Measurements from ENCODE around the gene PITX3.
A peak's percentile ranks its signal among the peaks of the same experiment; 100 is the strongest.
"Not testable (repeated sequence)": the region's sequence is repeated elsewhere in the genome, so short reads cannot be mapped to it uniquely, and the experiment has no call there.

Gene PITX3

DNA sequence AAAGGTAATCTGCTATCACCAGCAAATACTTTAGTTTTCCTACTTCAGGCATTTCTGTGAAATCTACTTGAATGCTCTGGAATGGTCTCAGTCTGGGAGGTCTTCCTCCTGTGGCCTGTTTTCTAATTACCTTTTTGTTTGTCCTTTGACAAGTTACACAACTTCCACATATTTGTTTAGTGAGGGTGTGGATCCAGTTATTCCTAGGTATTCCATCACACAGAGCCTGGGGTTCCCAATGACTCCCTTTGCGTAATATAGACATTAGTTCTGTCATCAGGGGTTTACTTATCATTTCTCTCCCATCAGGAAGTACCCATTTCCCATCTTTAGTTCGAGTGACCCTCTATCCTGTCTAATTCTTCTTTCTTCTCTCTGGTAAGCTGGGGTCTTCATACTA lies 43.3 kb downstream of the PITX3 start:
- no peak overlapping the region for H3K4me3 ChIP-seq (IDR thresholded peaks at IDR 0.05; ENCODE audit: insufficient read depth, low read depth, low read length)
- H3K36me3 ChIP-seq (ENCODE audit: insufficient read depth) = no peaks in the 10 kb centered on the region
- H3K27me3 ChIP-seq (ENCODE audit: insufficient read depth, low read depth) = no peaks in the 10 kb centered on the region
- no peaks in the 10 kb centered on the region for H4K20me1 ChIP-seq (ENCODE audit: insufficient read depth)
- H2AFZ ChIP-seq (ENCODE audit: low read depth) = no peak overlapping the region
- no peak overlapping the region for H3K9ac ChIP-seq
- H3K27ac ChIP-seq = no peak overlapping the region
- no peak for TF ChIP-seq CTCF (conservative IDR thresholded peaks at IDR 0.05; ENCODE audit: low read depth, low read length)
- H3K79me2 ChIP-seq (ENCODE audit: insufficient read depth, low read depth) = no peaks in the 10 kb centered on the region
- H3K4me2 ChIP-seq = no peak overlapping the region
- H3K4me1 ChIP-seq (ENCODE audit: low read depth, poor library complexity, severe bottlenecking) = peaks cover 6% of the 10 kb centered on the region

GRCh38 chr10:102196893-102197292 lies 44.4 kb downstream of the PITX3 start:
- no peak overlapping the region for H2AFZ ChIP-seq (ENCODE audit: low read depth)
- no peaks in the 10 kb centered on the region for H3K27me3 ChIP-seq (ENCODE audit: insufficient read depth, low read depth)
- no peak overlapping the region for H3K27ac ChIP-seq
- TF ChIP-seq CTCF (conservative IDR thresholded peaks at IDR 0.05; ENCODE audit: low read depth, low read length) = no peak
- H3K36me3 ChIP-seq (ENCODE audit: insufficient read depth) = no peaks in the 10 kb centered on the region
- H4K20me1 ChIP-seq (ENCODE audit: insufficient read depth) = no peaks in the 10 kb centered on the region
- no peak overlapping the region for H3K4me2 ChIP-seq
- no peak overlapping the region for H3K9ac ChIP-seq
- peaks cover 3% of the 10 kb centered on the region for H3K4me1 ChIP-seq (ENCODE audit: low read depth, poor library complexity, severe bottlenecking)
- H3K4me3 ChIP-seq (IDR thresholded peaks at IDR 0.05; ENCODE audit: insufficient read depth, low read depth, low read length) = no peak overlapping the region
- H3K79me2 ChIP-seq (ENCODE audit: insufficient read depth, low read depth) = no peaks in the 10 kb centered on the region

- TF ChIP-seq CTCF (conservative IDR thresholded peaks at IDR 0.05; ENCODE audit: low read depth, low read length) = no peak
Observed at GRCh38 chr10:102195296-102195870, 45.9 kb downstream of the PITX3 start.

GRCh38 chr10:102191956-102192355 lies 49.4 kb downstream of the PITX3 start:
- Histone ChIP-seq H3K4me1 (ENCODE audit: low read depth, poor library complexity, severe bottlenecking) (peaks cover 36% of the 10 kb centered on the region), H3K4me2 (no peak overlapping the region), H3K36me3 (ENCODE audit: insufficient read depth) (no peaks in the 10 kb centered on the region), H3K27ac (no peak overlapping the region), H3K4me3 (IDR thresholded peaks at IDR 0.05; ENCODE audit: insufficient read depth, low read depth, low read length) (no peak overlapping the region), H3K9ac (no peak overlapping the region), H2AFZ (ENCODE audit: low read depth) (no peak overlapping the region), H3K27me3 (ENCODE audit: insufficient read depth, low read depth) (no peaks in the 10 kb centered on the region), H3K79me2 (ENCODE audit: insufficient read depth, low read depth) (no peaks in the 10 kb centered on the region), H4K20me1 (ENCODE audit: insufficient read depth) (no peaks in the 10 kb centered on the region)
- TF ChIP-seq CTCF (conservative IDR thresholded peaks at IDR 0.05; ENCODE audit: low read depth, low read length) = no peak

More at GRCh38 chr10:102195296-102195870, 45.9 kb downstream of the PITX3 start:
- H3K79me2 ChIP-seq (ENCODE audit: insufficient read depth, low read depth) = no peaks in the 10 kb centered on the region
- no peak overlapping the region for H2AFZ ChIP-seq (ENCODE audit: low read depth)
- H3K27me3 ChIP-seq (ENCODE audit: insufficient read depth, low read depth) = no peaks in the 10 kb centered on the region
- H3K4me1 ChIP-seq (ENCODE audit: low read depth, poor library complexity, severe bottlenecking) = peaks cover 3% of the 10 kb centered on the region
- H3K4me3 ChIP-seq (IDR thresholded peaks at IDR 0.05; ENCODE audit: insufficient read depth, low read depth, low read length) = no peak overlapping the region
- no peak overlapping the region for H3K9ac ChIP-seq
- no peaks in the 10 kb centered on the region for H4K20me1 ChIP-seq (ENCODE audit: insufficient read depth)
- no peaks in the 10 kb centered on the region for H3K36me3 ChIP-seq (ENCODE audit: insufficient read depth)
- no peak overlapping the region for H3K4me2 ChIP-seq
- H3K27ac ChIP-seq = no peak overlapping the region

GRCh38 chr10:102188941-102189898 lies 52.1 kb downstream of the PITX3 start:
- Histone ChIP-seq H2AFZ (ENCODE audit: low read depth) (peak overlapping the region; percentile 81), H3K4me1 (ENCODE audit: low read depth, poor library complexity, severe bottlenecking) (peaks cover 50% of the 10 kb centered on the region), H3K4me2 (peak overlapping the region; percentile 92), H3K9ac (peak overlapping the region; percentile 55), H3K27ac (peak overlapping the region; percentile 97)
- H4K20me1 ChIP-seq (ENCODE audit: insufficient read depth); H3K79me2 ChIP-seq (ENCODE audit: insufficient read depth, low read depth); H3K27me3 ChIP-seq (ENCODE audit: insufficient read depth, low read depth); H3K4me3 ChIP-seq (IDR thresholded peaks at IDR 0.05; ENCODE audit: insufficient read depth, low read depth, low read length); H3K36me3 ChIP-seq (ENCODE audit: insufficient read depth): not testable (repeated sequence)

Measured in KMS-11 (cell line).